ENCODE data around the gene GALR2. TPM values are rescaled to one million over a fixed set of nuclear protein-coding genes. Genes with fewer than 3 reads are reported as not detected.

Gene GALR2
- polyA plus RNA-seq, 1 donor (not counting 4 experiments of a cell fraction or from before 2014, with no cell fraction given): not detected

DNA sequence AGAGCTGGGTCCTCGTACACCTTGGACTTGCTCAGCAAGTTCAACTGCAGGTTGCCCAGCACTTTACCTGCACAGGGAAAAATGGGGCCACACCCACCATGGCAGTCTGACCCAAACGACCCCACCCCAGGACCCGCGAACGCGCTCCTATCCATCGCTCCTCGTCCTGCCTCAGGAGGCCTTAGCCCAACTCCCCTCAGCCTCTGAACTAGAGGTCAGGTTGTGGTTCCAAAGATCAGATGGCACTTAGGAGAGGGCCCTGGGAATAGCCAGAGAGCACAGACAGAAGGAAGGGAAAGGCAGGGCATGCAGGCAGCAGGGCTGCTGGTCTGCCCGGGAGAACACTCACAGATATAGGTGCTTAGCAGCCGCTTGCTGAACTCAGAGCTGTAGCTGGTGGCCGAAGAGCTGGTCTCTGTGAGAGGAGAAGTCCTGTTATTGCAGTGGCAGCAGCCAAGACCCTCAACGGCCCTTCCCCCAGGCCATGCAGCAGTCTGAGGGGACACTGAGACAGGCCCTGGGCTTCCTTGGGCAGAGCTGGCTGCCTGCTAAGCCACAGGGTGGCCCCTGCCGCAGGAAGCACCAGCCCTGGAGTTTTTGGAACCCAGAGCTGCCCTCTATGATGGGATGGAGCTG, 11.3 kb downstream of the GALR2 start:
- dilution Hi-C loops (cut with MboI; ENCODE audit: extremely low pct_ligation_motif_present, low sequenced_read_pairs): no loop called here
- Histone ChIP-seq H3K9me3 (ENCODE audit: control insufficient read depth, low read depth, low read length) (no peaks in the 10 kb centered on the region), H3K4me1 (ENCODE audit: control insufficient read depth, extremely low read depth, insufficient read depth, low read length) (no peaks in the 10 kb centered on the region), H3K4me2 (ENCODE audit: control insufficient read depth, extremely low read depth, insufficient read depth, low read depth, low read length) (no peak overlapping the region), H3K27ac (ENCODE audit: control insufficient read depth, insufficient read depth, low read length) (no peak overlapping the region), H3K79me2 (ENCODE audit: control insufficient read depth, insufficient read depth, low read length) (no peaks in the 10 kb centered on the region), H3K27me3 (ENCODE audit: control insufficient read depth, extremely low read depth, insufficient read depth, low read length) (no peaks in the 10 kb centered on the region), H3K9me1 (ENCODE audit: control insufficient read depth, extremely low read depth, insufficient read depth, low read length) (no peaks in the 10 kb centered on the region), H3K9ac (ENCODE audit: control insufficient read depth, extremely low read depth, insufficient read depth, low read length) (no peak overlapping the region), H3K4me3 (ENCODE audit: control insufficient read depth in 2 of 3, extremely low read depth in 1 of 3, insufficient read depth in 2 of 3, low read depth in 1 of 3, low read length in 3 of 3) (no peak overlapping the region), H3K36me3 (ENCODE audit: control insufficient read depth in 2 of 2, extremely low read depth in 1 of 2, insufficient read depth in 2 of 2, low read length in 2 of 2) (peaks cover 30 to 52% of the 10 kb centered on the region in 2 experiments), H2AFZ (ENCODE audit: control insufficient read depth, low read length) (no peak overlapping the region), H4K20me1 (ENCODE audit: control insufficient read depth, extremely low read depth, insufficient read depth, low read length) (no peaks in the 10 kb centered on the region)
- DNase-seq (ENCODE audit: low read depth, low spot score) (no peak), FAIRE-seq (no peak)
- TF ChIP-seq EZH2 (IDR thresholded peaks at IDR 0.05; ENCODE audit: low read length): no peak
- TF ChIP-seq, protein P1, sequence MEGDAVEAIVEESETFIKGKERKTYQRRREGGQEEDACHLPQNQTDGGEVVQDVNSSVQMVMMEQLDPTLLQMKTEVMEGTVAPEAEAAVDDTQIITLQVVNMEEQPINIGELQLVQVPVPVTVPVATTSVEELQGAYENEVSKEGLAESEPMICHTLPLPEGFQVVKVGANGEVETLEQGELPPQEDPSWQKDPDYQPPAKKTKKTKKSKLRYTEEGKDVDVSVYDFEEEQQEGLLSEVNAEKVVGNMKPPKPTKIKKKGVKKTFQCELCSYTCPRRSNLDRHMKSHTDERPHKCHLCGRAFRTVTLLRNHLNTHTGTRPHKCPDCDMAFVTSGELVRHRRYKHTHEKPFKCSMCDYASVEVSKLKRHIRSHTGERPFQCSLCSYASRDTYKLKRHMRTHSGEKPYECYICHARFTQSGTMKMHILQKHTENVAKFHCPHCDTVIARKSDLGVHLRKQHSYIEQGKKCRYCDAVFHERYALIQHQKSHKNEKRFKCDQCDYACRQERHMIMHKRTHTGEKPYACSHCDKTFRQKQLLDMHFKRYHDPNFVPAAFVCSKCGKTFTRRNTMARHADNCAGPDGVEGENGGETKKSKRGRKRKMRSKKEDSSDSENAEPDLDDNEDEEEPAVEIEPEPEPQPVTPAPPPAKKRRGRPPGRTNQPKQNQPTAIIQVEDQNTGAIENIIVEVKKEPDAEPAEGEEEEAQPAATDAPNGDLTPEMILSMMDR (optimal IDR thresholded peaks at IDR 0.05 in 1 of 3, IDR thresholded peaks at IDR 0.05 in 1 of 3, conservative IDR thresholded peaks at IDR 0.05 in 1 of 3; ENCODE audit: extremely low read depth in 1 of 3, insufficient read depth in 2 of 3, low read length in 3 of 3): no peak

DNA sequence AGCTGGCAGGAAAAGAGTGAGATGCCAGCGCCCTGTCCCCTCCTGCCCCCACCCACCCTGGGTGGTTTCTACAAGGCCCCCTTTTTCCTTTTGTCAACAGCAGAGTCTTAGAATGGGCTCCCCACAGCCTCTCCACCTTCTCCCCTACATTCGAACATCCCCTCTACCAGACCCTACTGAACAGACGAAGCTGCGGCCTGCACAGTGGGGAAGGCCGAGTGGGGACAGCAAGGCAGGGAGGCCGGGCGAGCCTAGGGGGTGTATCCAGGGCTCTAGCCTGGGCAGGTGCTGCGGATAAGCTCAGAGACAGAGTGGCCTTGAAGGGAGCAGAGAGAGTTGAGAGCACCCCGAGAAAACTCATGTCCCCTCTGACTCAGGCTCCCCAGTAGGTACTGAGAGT, 11.8 kb downstream of the GALR2 start:
- H2AFZ ChIP-seq (ENCODE audit: control insufficient read depth, low read length): no peak overlapping the region
- DNase-seq (ENCODE audit: low read depth, low spot score) (no peak), FAIRE-seq (no peak)
- no peaks in the 10 kb centered on the region for H3K27me3 ChIP-seq (ENCODE audit: control insufficient read depth, extremely low read depth, insufficient read depth, low read length)
- no peaks in the 10 kb centered on the region for H3K4me1 ChIP-seq (ENCODE audit: control insufficient read depth, extremely low read depth, insufficient read depth, low read length)
- H4K20me1 ChIP-seq (ENCODE audit: control insufficient read depth, extremely low read depth, insufficient read depth, low read length): no peaks in the 10 kb centered on the region
- H3K27ac ChIP-seq (ENCODE audit: control insufficient read depth, insufficient read depth, low read length): no peak overlapping the region
- H3K9ac ChIP-seq (ENCODE audit: control insufficient read depth, extremely low read depth, insufficient read depth, low read length): no peak overlapping the region
- H3K9me1 ChIP-seq (ENCODE audit: control insufficient read depth, extremely low read depth, insufficient read depth, low read length): no peaks in the 10 kb centered on the region
- TF ChIP-seq EZH2 (IDR thresholded peaks at IDR 0.05; ENCODE audit: low read length): no peak
- TF ChIP-seq, protein P1 (optimal IDR thresholded peaks at IDR 0.05 in 1 of 3, IDR thresholded peaks at IDR 0.05 in 1 of 3, conservative IDR thresholded peaks at IDR 0.05 in 1 of 3; ENCODE audit: extremely low read depth in 1 of 3, insufficient read depth in 2 of 3, low read length in 3 of 3): no peak
- no peak overlapping the region for H3K4me2 ChIP-seq (ENCODE audit: control insufficient read depth, extremely low read depth, insufficient read depth, low read depth, low read length)
- no peak overlapping the region for H3K4me3 ChIP-seq (ENCODE audit: control insufficient read depth in 2 of 3, extremely low read depth in 1 of 3, insufficient read depth in 2 of 3, low read depth in 1 of 3, low read length in 3 of 3)
- no peaks in the 10 kb centered on the region for H3K79me2 ChIP-seq (ENCODE audit: control insufficient read depth, insufficient read depth, low read length)
- no peaks in the 10 kb centered on the region for H3K9me3 ChIP-seq (ENCODE audit: control insufficient read depth, low read depth, low read length)
- peaks cover 36 to 54% of the 10 kb centered on the region in 2 experiments for H3K36me3 ChIP-seq (ENCODE audit: control insufficient read depth in 2 of 2, extremely low read depth in 1 of 2, insufficient read depth in 2 of 2, low read length in 2 of 2)
- dilution Hi-C loops (cut with MboI; ENCODE audit: extremely low pct_ligation_motif_present, low sequenced_read_pairs): no loop called here
